Mesenchymal stem cell (in vitro differentiated cells and primary cell): ENCODE measurements around the gene RRP15.
A peak's percentile ranks its signal among the peaks of the same experiment; 100 is the strongest.

Experiments
- DNase-seq: peaks from one replicate; pipeline ENCODE4 v3.0.0-alpha.2; 2013
- H2AFZ ChIP-seq: one replicate; pipeline ENCODE4 v1.6.1; 2013; ENCODE audit warnings: low read depth, mild to moderate bottlenecking, control low read depth, inconsistent platforms, low read length, moderate library complexity
- H2AK5ac ChIP-seq: 2 replicates; pipeline ENCODE4 v1.6.1; 2013; ENCODE audit warnings: low read length, moderate library complexity, mild to moderate bottlenecking, inconsistent platforms; ENCODE audit not compliant: severe bottlenecking
- H2BK120ac ChIP-seq: one replicate; pipeline ENCODE4 v1.6.1; 2013; ENCODE audit warnings: low read depth, mild to moderate bottlenecking, inconsistent platforms, low read length, moderate library complexity
- H2BK12ac ChIP-seq, 2 experiments: one replicate each; pipeline ENCODE4 v1.6.1; 2013; ENCODE audit warnings: inconsistent platforms in 2 of 2, low read length in 2 of 2, mild to moderate bottlenecking in 2 of 2, moderate library complexity in 2 of 2, control low read depth in 1 of 2
- H2BK15ac ChIP-seq: one replicate; pipeline ENCODE4 v1.6.1; 2013; ENCODE audit warnings: mild to moderate bottlenecking, low read depth, inconsistent platforms; ENCODE audit not compliant: poor library complexity, severe bottlenecking
- H2BK5ac ChIP-seq: 2 replicates; pipeline ENCODE4 v1.6.1; 2013; ENCODE audit warnings: low read depth, mild to moderate bottlenecking, low read length, control low read depth, inconsistent platforms; ENCODE audit not compliant: poor library complexity, severe bottlenecking
- H3K14ac ChIP-seq, 2 experiments: one replicate each; pipeline ENCODE4 v1.6.1; 2013; ENCODE audit warnings: inconsistent platforms in 2 of 2, low read length in 2 of 2, control low read depth in 1 of 2, mild to moderate bottlenecking in 1 of 2, moderate library complexity in 1 of 2
- H3K18ac ChIP-seq, 2 experiments: one replicate each; pipeline ENCODE4 v1.6.1; 2013; ENCODE audit warnings: inconsistent platforms in 2 of 2, low read length in 2 of 2, control low read depth in 1 of 2, low read depth in 1 of 2, mild to moderate bottlenecking in 1 of 2
- H3K23ac ChIP-seq, 2 experiments: one replicate each; pipeline ENCODE4 v1.6.1; 2013; ENCODE audit warnings: inconsistent platforms in 2 of 2, low read length in 2 of 2, mild to moderate bottlenecking in 2 of 2, moderate library complexity in 2 of 2, control low read depth in 1 of 2
- H3K27ac ChIP-seq: 2 replicates; pipeline ENCODE4 v1.5.1; 2013; ENCODE audit warnings: mild to moderate bottlenecking, moderate library complexity, low read length, control low read depth, inconsistent platforms; ENCODE audit not compliant: poor library complexity, severe bottlenecking
- H3K27me3 ChIP-seq, 2 experiments: 2 replicates each; pipeline versions ENCODE4 v1.6.1 to v1.7.0; 2013; ENCODE audit warnings: low read length in 2 of 2, mild to moderate bottlenecking in 2 of 2, moderate library complexity in 2 of 2, control low read depth in 1 of 2, inconsistent platforms in 1 of 2; ENCODE audit not compliant: control insufficient read depth in 1 of 2, insufficient read depth in 1 of 2
- H3K36me3 ChIP-seq, 2 experiments: 2 replicates each; pipeline versions ENCODE4 v1.6.1 to v1.7.0; 2013; ENCODE audit warnings: low read length in 2 of 2, control low read depth in 1 of 2, inconsistent platforms in 1 of 2, low read depth in 1 of 2, mild to moderate bottlenecking in 1 of 2; ENCODE audit not compliant: insufficient read depth in 2 of 2, control insufficient read depth in 1 of 2
- H3K4ac ChIP-seq, 2 experiments: one replicate each; pipeline ENCODE4 v1.6.1; 2013; ENCODE audit warnings: inconsistent platforms in 2 of 2, low read length in 2 of 2, mild to moderate bottlenecking in 2 of 2, moderate library complexity in 2 of 2, control low read depth in 1 of 2, low read depth in 1 of 2
- H3K4me1 ChIP-seq: 2 replicates; pipeline ENCODE4 v1.6.1; 2013; ENCODE audit warnings: low read depth, low read length, control low read depth; ENCODE audit not compliant: control insufficient read depth, insufficient read depth
- H3K4me2 ChIP-seq: 2 replicates; pipeline ENCODE4 v1.6.1; 2013; ENCODE audit warnings: low read length, mild to moderate bottlenecking, inconsistent platforms; ENCODE audit not compliant: poor library complexity, severe bottlenecking
- H3K4me3 ChIP-seq, 2 experiments: 2 replicates each; pipeline versions ENCODE4 v1.5.1 to v1.7.0; 2013; ENCODE audit warnings: low read length in 2 of 2, mild to moderate bottlenecking in 2 of 2, control low read depth in 1 of 2, low read depth in 1 of 2; ENCODE audit not compliant: insufficient read depth in 1 of 2
- H3K79me1 ChIP-seq: replicated peaks from 2 replicates; pipeline ENCODE4 v1.6.1; 2013; ENCODE audit warnings: mild to moderate bottlenecking, control low read depth, low read length, inconsistent platforms; ENCODE audit not compliant: poor library complexity, severe bottlenecking
- H3K9ac ChIP-seq: 2 replicates; pipeline ENCODE4 v1.7.0; 2013; ENCODE audit warnings: mild to moderate bottlenecking, low read length, moderate library complexity
- H3K9me3 ChIP-seq: 2 replicates; pipeline ENCODE4 v1.7.0; 2013; ENCODE audit warnings: mild to moderate bottlenecking, low read length; ENCODE audit not compliant: control insufficient read depth
- H4K8ac ChIP-seq: one replicate; pipeline ENCODE4 v1.6.1; 2013; ENCODE audit warnings: inconsistent platforms, mild to moderate bottlenecking, low read length, moderate library complexity
- H4K91ac ChIP-seq: one replicate; pipeline ENCODE4 v1.6.1; 2013; ENCODE audit warnings: mild to moderate bottlenecking, low read length, inconsistent platforms
- WGBS: methylation state at CpG from one replicate; pipeline ENCODE4 v1.1.7; 2013; ENCODE audit warnings: mixed read lengths; 5-methylcytosine and 5-hydroxymethylcytosine counted together

Gene RRP15

GRCh38 chr1:218298398-218298797 lies 13.3 kb downstream of the RRP15 start:
- H4K8ac ChIP-seq = no peak overlapping the region
- DNase-seq = no peak
- H2BK5ac ChIP-seq = no peak overlapping the region
- H2BK15ac ChIP-seq = no peak overlapping the region
- no peaks in the 10 kb centered on the region for H3K4me1 ChIP-seq
- peaks cover 21% of the 10 kb centered on the region for H3K79me1 ChIP-seq
- H3K4me3 ChIP-seq = no peak overlapping the region
- H2BK120ac ChIP-seq = no peak overlapping the region
- no peaks in the 10 kb centered on the region for H3K27me3 ChIP-seq
- H3K4me2 ChIP-seq = no peak overlapping the region
- H2AK5ac ChIP-seq = no peak overlapping the region
- no peak overlapping the region for H2BK12ac ChIP-seq
- no peak overlapping the region for H3K9ac ChIP-seq
- H3K27ac ChIP-seq = no peak overlapping the region
- H3K4ac ChIP-seq = no peak overlapping the region
- WGBS = 81% methylated on average over 2 of the region's 4 CpGs
- H3K18ac ChIP-seq = no peak overlapping the region
- H2AFZ ChIP-seq = no peak overlapping the region
- H3K23ac ChIP-seq = no peak overlapping the region
- H3K36me3 ChIP-seq = peaks cover 0 to 3% of the 10 kb centered on the region in 2 experiments
- no peak overlapping the region for H3K14ac ChIP-seq
- no peaks in the 10 kb centered on the region for H3K9me3 ChIP-seq
- H4K91ac ChIP-seq = no peak overlapping the region

- no peak overlapping the region for H2BK120ac ChIP-seq
- H2BK15ac ChIP-seq = no peak overlapping the region
- H3K36me3 ChIP-seq = peaks cover 0 to 3% of the 10 kb centered on the region in 2 experiments
- H3K9ac ChIP-seq = peak overlapping the region; percentile 57
- H3K79me1 ChIP-seq = peaks cover 17% of the 10 kb centered on the region
- no peak overlapping the region for H3K4me3 ChIP-seq
- DNase-seq = peak; percentile 60
- no peak overlapping the region for H3K14ac ChIP-seq
- 78% methylated on average over 2 of the region's 2 CpGs for WGBS
- no peak overlapping the region for H2BK5ac ChIP-seq
- no peak overlapping the region for H2AK5ac ChIP-seq
- H3K4me2 ChIP-seq = no peak overlapping the region
- H3K4ac ChIP-seq = no peak overlapping the region
- H4K91ac ChIP-seq = no peak overlapping the region
- H3K23ac ChIP-seq = no peak overlapping the region
- H2BK12ac ChIP-seq = no peak overlapping the region
- no peaks in the 10 kb centered on the region for H3K9me3 ChIP-seq
- no peak overlapping the region for H3K27ac ChIP-seq
- no peak overlapping the region for H2AFZ ChIP-seq
- no peak overlapping the region for H3K18ac ChIP-seq
- no peak overlapping the region for H4K8ac ChIP-seq
- no peaks in the 10 kb centered on the region for H3K27me3 ChIP-seq
- H3K4me1 ChIP-seq = no peaks in the 10 kb centered on the region
Measured at GRCh38 chr1:218299416-218299815, 14.3 kb downstream of the RRP15 start.

GRCh38 chr1:218301217-218301616 lies 16.1 kb downstream of the RRP15 start:
- H3K79me1 ChIP-seq = peaks cover 19% of the 10 kb centered on the region
- no peaks in the 10 kb centered on the region for H3K9me3 ChIP-seq
- no peak overlapping the region for H3K18ac ChIP-seq
- H3K14ac ChIP-seq = no peak overlapping the region
- H2AFZ ChIP-seq = no peak overlapping the region
- DNase-seq = no peak
- no peak overlapping the region for H2AK5ac ChIP-seq
- H3K23ac ChIP-seq = no peak overlapping the region
- no peak overlapping the region for H3K9ac ChIP-seq
- H3K4ac ChIP-seq = no peak overlapping the region
- WGBS = no CpG with 5 or more reads among the region's 1 CpG
- no peak overlapping the region for H2BK12ac ChIP-seq
- peaks cover 0 to 15% of the 10 kb centered on the region in 2 experiments for H3K36me3 ChIP-seq
- no peak overlapping the region for H3K4me2 ChIP-seq
- no peak overlapping the region for H4K91ac ChIP-seq
- no peak overlapping the region for H3K4me3 ChIP-seq
- no peak overlapping the region for H3K27ac ChIP-seq
- H3K27me3 ChIP-seq = no peaks in the 10 kb centered on the region
- no peak overlapping the region for H4K8ac ChIP-seq
- no peak overlapping the region for H2BK5ac ChIP-seq
- no peak overlapping the region for H2BK15ac ChIP-seq
- peaks cover 1% of the 10 kb centered on the region for H3K4me1 ChIP-seq
- no peak overlapping the region for H2BK120ac ChIP-seq

GRCh38 chr1:218302155-218302554 lies 17.1 kb downstream of the RRP15 start:
- no peak overlapping the region for H2BK12ac ChIP-seq
- H2BK120ac ChIP-seq = no peak overlapping the region
- H3K9me3 ChIP-seq = no peaks in the 10 kb centered on the region
- H3K4me1 ChIP-seq = peaks cover 1% of the 10 kb centered on the region
- peaks cover 18% of the 10 kb centered on the region for H3K79me1 ChIP-seq
- H3K4me3 ChIP-seq = no peak overlapping the region
- no peak overlapping the region for H4K91ac ChIP-seq
- WGBS = 97% methylated on average over 3 of the region's 3 CpGs
- H3K4ac ChIP-seq = no peak overlapping the region
- H3K4me2 ChIP-seq = no peak overlapping the region
- no peak overlapping the region for H3K9ac ChIP-seq
- H2AFZ ChIP-seq = no peak overlapping the region
- H3K18ac ChIP-seq = no peak overlapping the region
- no peak overlapping the region for H3K23ac ChIP-seq
- no peak overlapping the region for H3K14ac ChIP-seq
- H3K36me3 ChIP-seq = peaks cover 0 to 17% of the 10 kb centered on the region in 2 experiments
- no peak overlapping the region for H3K27ac ChIP-seq
- no peak overlapping the region for H2BK5ac ChIP-seq
- no peak overlapping the region for H2AK5ac ChIP-seq
- DNase-seq = no peak
- H2BK15ac ChIP-seq = no peak overlapping the region
- no peaks in the 10 kb centered on the region for H3K27me3 ChIP-seq
- H4K8ac ChIP-seq = no peak overlapping the region
